H9 (cell line): ENCODE data around the gene FAS. TPM values are rescaled to one million over a fixed set of nuclear protein-coding genes. Genes with fewer than 3 reads are reported as not detected.

Experiments
- DNase-seq: peaks from one replicate; pipeline ENCODE4 v3.0.0-alpha.2; 2017
- H2AFZ ChIP-seq: one replicate; pipeline ENCODE4 v1.6.1; 2013; ENCODE audit warnings: mild to moderate bottlenecking, low read length, control low read depth, moderate library complexity
- H2AK5ac ChIP-seq: 2 replicates; pipeline ENCODE4 v1.6.1; 2013; ENCODE audit warnings: low read length, control low read depth, mixed read lengths; ENCODE audit not compliant: insufficient read length
- H2BK120ac ChIP-seq: one replicate; pipeline ENCODE4 v1.6.1; 2013; ENCODE audit warnings: low read depth, mild to moderate bottlenecking, low read length, control low read depth, inconsistent platforms; ENCODE audit not compliant: poor library complexity, severe bottlenecking
- H2BK12ac ChIP-seq: 2 replicates; pipeline ENCODE4 v1.6.1; 2013; ENCODE audit warnings: low read length, control low read depth, mixed read lengths, low read depth; ENCODE audit not compliant: insufficient read length
- H2BK15ac ChIP-seq: 2 replicates; pipeline ENCODE4 v1.6.1; 2013; ENCODE audit warnings: low read depth, low read length, control low read depth
- H2BK20ac ChIP-seq: one replicate; pipeline ENCODE4 v1.6.1; 2013; ENCODE audit warnings: low read depth, mild to moderate bottlenecking, low read length, control low read depth, inconsistent platforms; ENCODE audit not compliant: poor library complexity, severe bottlenecking
- H2BK5ac ChIP-seq: 2 replicates; pipeline ENCODE4 v1.6.1; 2013; ENCODE audit warnings: low read length, control low read depth, mixed read lengths; ENCODE audit not compliant: insufficient read length
- H3K14ac ChIP-seq: 2 replicates; pipeline ENCODE4 v1.6.1; 2013; ENCODE audit warnings: low read length, control low read depth; ENCODE audit not compliant: insufficient read depth
- H3K18ac ChIP-seq: 2 replicates; pipeline ENCODE4 v1.6.1; 2013; ENCODE audit warnings: low read depth, mild to moderate bottlenecking, mixed read lengths, low read length, control low read depth; ENCODE audit not compliant: insufficient read length
- H3K23ac ChIP-seq: 2 replicates; pipeline ENCODE4 v1.6.1; 2013; ENCODE audit warnings: low read length, control low read depth, mixed read lengths, low read depth; ENCODE audit not compliant: insufficient read length
- H3K23me2 ChIP-seq: 2 replicates; pipeline ENCODE4 v1.6.1; 2013; ENCODE audit warnings: low read depth, mild to moderate bottlenecking, mixed read lengths, low read length, control low read depth; ENCODE audit not compliant: insufficient read length, poor library complexity, severe bottlenecking
- H3K27ac ChIP-seq: 2 replicates; pipeline ENCODE4 v1.5.1; 2013; ENCODE audit warnings: low read length, control low read depth, mixed read lengths, low read depth; ENCODE audit not compliant: insufficient read length
- H3K27me3 ChIP-seq: 2 replicates; pipeline ENCODE4 v1.6.1; 2013; ENCODE audit warnings: low read length, control low read depth, inconsistent platforms; ENCODE audit not compliant: insufficient read depth
- H3K4ac ChIP-seq: 2 replicates; pipeline ENCODE4 v1.6.1; 2013; ENCODE audit warnings: low read depth, mild to moderate bottlenecking, control low read depth, inconsistent platforms, low read length, moderate library complexity
- H3K4me1 ChIP-seq: 2 replicates; pipeline ENCODE4 v1.6.1; 2013; ENCODE audit warnings: low read length, control low read depth, inconsistent platforms; ENCODE audit not compliant: insufficient read depth
- H3K4me2 ChIP-seq: 2 replicates; pipeline ENCODE4 v1.6.1; 2013; ENCODE audit warnings: low read length, control low read depth, mixed read lengths; ENCODE audit not compliant: insufficient read length, insufficient read depth
- H3K56ac ChIP-seq: 2 replicates; pipeline ENCODE4 v1.6.1; 2013; ENCODE audit warnings: low read depth, mild to moderate bottlenecking, mixed read lengths, low read length, control low read depth; ENCODE audit not compliant: insufficient read length
- H3K79me1 ChIP-seq: 2 replicates; pipeline ENCODE4 v1.6.1; 2013; ENCODE audit warnings: low read depth, mild to moderate bottlenecking, moderate library complexity, low read length, control low read depth, inconsistent platforms; ENCODE audit not compliant: insufficient read depth, poor library complexity, severe bottlenecking
- H3K79me2 ChIP-seq: 2 replicates; pipeline ENCODE4 v1.6.1; 2013; ENCODE audit warnings: low read length, control low read depth, inconsistent platforms; ENCODE audit not compliant: insufficient read depth
- H3K9ac ChIP-seq: 2 replicates; pipeline ENCODE4 v1.6.1; 2013; ENCODE audit warnings: low read length, control low read depth, mixed read lengths; ENCODE audit not compliant: insufficient read length; ENCODE audit errors: extremely low read depth
- H3K9me3 ChIP-seq: one replicate; pipeline ENCODE4 v1.6.1; 2013; ENCODE audit warnings: low read depth, low read length, inconsistent platforms; ENCODE audit not compliant: control insufficient read depth
- H3T11ph ChIP-seq: one replicate; pipeline ENCODE4 v1.6.1; 2013; ENCODE audit warnings: mild to moderate bottlenecking, low read length, control low read depth, inconsistent platforms
- H4K20me1 ChIP-seq: one replicate; pipeline ENCODE4 v1.6.1; 2013; ENCODE audit not compliant: control insufficient read depth, insufficient read length, insufficient read depth
- H4K5ac ChIP-seq: 2 replicates; pipeline ENCODE4 v1.6.1; 2013; ENCODE audit warnings: low read depth, mild to moderate bottlenecking, mixed read lengths, low read length, control low read depth; ENCODE audit not compliant: insufficient read length
- H4K8ac ChIP-seq: replicated peaks from 2 replicates; pipeline ENCODE4 v1.6.1; 2013; ENCODE audit warnings: low read length, control low read depth, mixed read lengths, low read depth; ENCODE audit not compliant: insufficient read length
- H4K91ac ChIP-seq: 2 replicates; pipeline ENCODE4 v1.6.1; 2013; ENCODE audit warnings: low read depth, mild to moderate bottlenecking, moderate library complexity, mixed read lengths, low read length, control low read depth; ENCODE audit not compliant: insufficient read length
- H3K27ac Mint-ChIP-seq, 3 experiments: 2 replicates in 2 of 3; 3 replicates in 1 of 3; pipeline ENCODE4 v1.8.0; 2020 to 2021; ENCODE audit warnings: mixed read lengths in 3 of 3, mild to moderate bottlenecking in 1 of 3, moderate library complexity in 1 of 3
- H3K27me3 Mint-ChIP-seq: 2 replicates; pipeline ENCODE4 v1.8.0; 2021; ENCODE audit warnings: low read depth, mild to moderate bottlenecking, moderate library complexity, mixed read lengths
- H3K36me3 Mint-ChIP-seq, 3 experiments: 2 replicates in 2 of 3; 3 replicates in 1 of 3; pipeline ENCODE4 v1.8.0; 2020 to 2021; ENCODE audit warnings: low read depth in 3 of 3, mixed read lengths in 3 of 3; ENCODE audit not compliant: insufficient read depth in 1 of 3
- H3K4me1 Mint-ChIP-seq, 2 experiments: 2 replicates each; pipeline ENCODE4 v1.8.0; 2020; ENCODE audit warnings: mixed read lengths in 2 of 2
- H3K4me3 Mint-ChIP-seq, 2 experiments: 2 replicates in 1 of 2; 3 replicates in 1 of 2; pipeline ENCODE4 v1.8.0; 2020 to 2021; ENCODE audit warnings: mild to moderate bottlenecking in 2 of 2, mixed read lengths in 2 of 2, moderate library complexity in 1 of 2
- H3K9me3 Mint-ChIP-seq, 2 experiments: 2 replicates in 1 of 2; 3 replicates in 1 of 2; pipeline ENCODE4 v1.8.0; 2020; ENCODE audit warnings: mild to moderate bottlenecking in 2 of 2, mixed read lengths in 2 of 2, moderate library complexity in 1 of 2
- WGBS: extraction: QIAGEN DNeasy Blood & Tissue Kit; methylation state at CpG from one replicate; pipeline ENCODE4 v1.1.7; 2013; ENCODE audit warnings: missing lambda C conversion rate, low lambda C conversion rate, mixed read lengths; ENCODE audit not compliant: insufficient read length; ENCODE audit errors: extremely low coverage; 5-methylcytosine and 5-hydroxymethylcytosine counted together
- total RNA-seq: library from RNA; stranded (reverse); gene quantifications from 2 replicates; pipeline ENCODE4 v1.2.1, GENCODE V29; 2021
- TF ChIP-seq, protein P1 (sequence below): fragments of 200-600 bp; sonication (generic); conservative IDR thresholded peaks from 3 replicates; pipeline ENCODE4 v1.8.0; 2021; ENCODE audit warnings: antibody characterized with exemption, mild to moderate bottlenecking

Gene FAS
- total RNA-seq, 1 experiment from 2014 or later = 3.0 TPM

GRCh38 chr10:88966797-88967196 is 23.8 kb upstream of the FAS start:
- Histone ChIP-seq H3K27me3 (no peaks in the 10 kb centered on the region), H3K4ac (no peak overlapping the region), H3K79me2 (no peaks in the 10 kb centered on the region), H4K8ac (no peak overlapping the region), H2BK5ac (no peak overlapping the region), H3K4me1 (no peaks in the 10 kb centered on the region), H2BK15ac (no peak overlapping the region), H3K14ac (no peak overlapping the region), H3K4me2 (no peak overlapping the region), H4K5ac (no peak overlapping the region), H3T11ph (no peak overlapping the region), H3K27ac (no peak overlapping the region), H3K23me2 (no peaks in the 10 kb centered on the region), H3K23ac (no peak overlapping the region), H3K56ac (no peak overlapping the region), H2BK12ac (no peak overlapping the region), H3K18ac (no peak overlapping the region), H4K91ac (no peak overlapping the region), H2BK120ac (no peak overlapping the region), H3K9me3 (no peaks in the 10 kb centered on the region), H2BK20ac (no peak overlapping the region), H3K79me1 (no peaks in the 10 kb centered on the region), H2AFZ (no peak overlapping the region), H4K20me1 (no peaks in the 10 kb centered on the region), H3K9ac (no peak overlapping the region), H2AK5ac (no peak overlapping the region)
- Mint-ChIP-seq H3K27ac (no peak overlapping the region), H3K36me3 (no peaks in the 10 kb centered on the region), H3K4me1 (peaks cover 0 to 9% of the 10 kb centered on the region in 2 experiments; a peak in 2 of 4 replicates), H3K27me3 (no peaks in the 10 kb centered on the region), H3K4me3 (no peak overlapping the region), H3K9me3 (no peaks in the 10 kb centered on the region)
- no peak for DNase-seq
- TF ChIP-seq, protein P1, sequence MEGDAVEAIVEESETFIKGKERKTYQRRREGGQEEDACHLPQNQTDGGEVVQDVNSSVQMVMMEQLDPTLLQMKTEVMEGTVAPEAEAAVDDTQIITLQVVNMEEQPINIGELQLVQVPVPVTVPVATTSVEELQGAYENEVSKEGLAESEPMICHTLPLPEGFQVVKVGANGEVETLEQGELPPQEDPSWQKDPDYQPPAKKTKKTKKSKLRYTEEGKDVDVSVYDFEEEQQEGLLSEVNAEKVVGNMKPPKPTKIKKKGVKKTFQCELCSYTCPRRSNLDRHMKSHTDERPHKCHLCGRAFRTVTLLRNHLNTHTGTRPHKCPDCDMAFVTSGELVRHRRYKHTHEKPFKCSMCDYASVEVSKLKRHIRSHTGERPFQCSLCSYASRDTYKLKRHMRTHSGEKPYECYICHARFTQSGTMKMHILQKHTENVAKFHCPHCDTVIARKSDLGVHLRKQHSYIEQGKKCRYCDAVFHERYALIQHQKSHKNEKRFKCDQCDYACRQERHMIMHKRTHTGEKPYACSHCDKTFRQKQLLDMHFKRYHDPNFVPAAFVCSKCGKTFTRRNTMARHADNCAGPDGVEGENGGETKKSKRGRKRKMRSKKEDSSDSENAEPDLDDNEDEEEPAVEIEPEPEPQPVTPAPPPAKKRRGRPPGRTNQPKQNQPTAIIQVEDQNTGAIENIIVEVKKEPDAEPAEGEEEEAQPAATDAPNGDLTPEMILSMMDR = no peak
- no CpG with 5 or more reads among the region's 3 CpGs for WGBS
